OCI-M1 (cell line): ENCODE results near the gene EEF2K.

Source experiments
- DNase-seq: peaks from one replicate; lab custom pipeline; 2025; lab: John Stamatoyannopoulos, UW

The EEF2K gene

GRCh38 chr16:22317625-22318024 is 111.5 kb downstream of the EEF2K start:
- no peak for DNase-seq

GRCh38 chr16:22318690-22319358 is 112.7 kb downstream of the EEF2K start:
- peak; percentile 70 for DNase-seq

GRCh38 chr16:22320572-22321339 is 114.7 kb downstream of the EEF2K start:
- DNase-seq, result no peak

- peak; percentile 70 for DNase-seq
Observed at GRCh38 chr16:22321340-22322001, 115.4 kb downstream of the EEF2K start.

- DNase-seq, result no peak
Observed at GRCh38 chr16:22322021-22322471, 116.0 kb downstream of the EEF2K start.

- no peak for DNase-seq
Observed at GRCh38 chr16:22322741-22323140, 116.7 kb downstream of the EEF2K start.

GRCh38 chr16:22323173-22323958 is 117.3 kb downstream of the EEF2K start:
- no peak for DNase-seq

GRCh38 chr16:22323959-22324786 is 118.1 kb downstream of the EEF2K start:
- no peak for DNase-seq

GRCh38 chr16:22324787-22325597 is 118.9 kb downstream of the EEF2K start:
- DNase-seq, result no peak

- DNase-seq, result no peak
Observed at GRCh38 chr16:22325598-22326368, 119.7 kb downstream of the EEF2K start.

- DNase-seq, result no peak
Observed at GRCh38 chr16:22326369-22326652, 120.2 kb downstream of the EEF2K start.

- DNase-seq, result no peak
Observed at GRCh38 chr16:22326771-22327445, 120.8 kb downstream of the EEF2K start.

- DNase-seq, result no peak
Observed at GRCh38 chr16:22327446-22327775, 121.3 kb downstream of the EEF2K start.

GRCh38 chr16:22328081-22328725 is 122.1 kb downstream of the EEF2K start:
- no peak for DNase-seq

- DNase-seq, result no peak
Observed at GRCh38 chr16:22329199-22329695, 123.2 kb downstream of the EEF2K start.

- no peak for DNase-seq
Observed at GRCh38 chr16:22330326-22330725, 124.2 kb downstream of the EEF2K start.

- no peak for DNase-seq
Observed at GRCh38 chr16:22333457-22333994, 127.4 kb downstream of the EEF2K start.

- no peak for DNase-seq
Observed at GRCh38 chr16:22335668-22336246, 129.7 kb downstream of the EEF2K start.
